Mesendoderm (in vitro differentiated cells): ENCODE results near the gene CLEC19A.

ENCODE experiments used
- DNase-seq: peaks from one replicate; pipeline ENCODE4 v3.0.0; 2013
- H2AK5ac ChIP-seq: 2 replicates; pipeline ENCODE4 v1.6.1; 2013; ENCODE audit warnings: low read length, inconsistent platforms
- H2BK120ac ChIP-seq: 2 replicates; pipeline ENCODE4 v1.6.1; 2013; ENCODE audit warnings: low read depth, mild to moderate bottlenecking, low read length, moderate library complexity, mixed read lengths
- H2BK15ac ChIP-seq: replicated peaks from 2 replicates; pipeline ENCODE4 v1.6.1; 2013; ENCODE audit warnings: low read depth, mild to moderate bottlenecking, moderate library complexity
- H2BK5ac ChIP-seq: 2 replicates; pipeline ENCODE4 v1.6.1; 2013; ENCODE audit warnings: low read length, inconsistent platforms
- H3K18ac ChIP-seq: 2 replicates; pipeline ENCODE4 v1.6.1; 2013; ENCODE audit warnings: mild to moderate bottlenecking, low read length, mixed read lengths
- H3K23ac ChIP-seq: one replicate; pipeline ENCODE4 v1.6.1; 2013; ENCODE audit warnings: low read length
- H3K27ac ChIP-seq: 2 replicates; pipeline ENCODE4 v1.5.1; 2013; ENCODE audit warnings: low read depth, mild to moderate bottlenecking, inconsistent platforms, low read length, moderate library complexity
- H3K27me3 ChIP-seq: 2 replicates; pipeline ENCODE4 v1.6.1; 2013; ENCODE audit warnings: low read length, control low read depth, mild to moderate bottlenecking, inconsistent platforms; ENCODE audit not compliant: insufficient read depth, poor library complexity
- H3K36me3 ChIP-seq: 2 replicates; pipeline ENCODE4 v1.6.1; 2013; ENCODE audit warnings: low read length, inconsistent platforms; ENCODE audit not compliant: control insufficient read depth, insufficient read depth
- H3K4ac ChIP-seq: one replicate; pipeline ENCODE4 v1.6.1; 2013; ENCODE audit warnings: low read depth, mild to moderate bottlenecking, low read length, moderate library complexity
- H3K4me1 ChIP-seq: 2 replicates; pipeline ENCODE4 v1.6.1; 2013; ENCODE audit warnings: low read depth, low read length, inconsistent platforms; ENCODE audit not compliant: control insufficient read depth
- H3K4me2 ChIP-seq: 2 replicates; pipeline ENCODE4 v1.6.1; 2013; ENCODE audit warnings: low read length
- H3K4me3 ChIP-seq: 2 replicates; pipeline ENCODE4 v1.5.1; 2013; ENCODE audit warnings: mild to moderate bottlenecking, low read length
- H3K56ac ChIP-seq: one replicate; pipeline ENCODE4 v1.6.1; 2013; ENCODE audit warnings: low read length
- H3K79me1 ChIP-seq: 2 replicates; pipeline ENCODE4 v1.6.1; 2013; ENCODE audit warnings: low read length, inconsistent platforms
- H3K79me2 ChIP-seq: 2 replicates; pipeline ENCODE4 v1.6.1; 2013; ENCODE audit warnings: mild to moderate bottlenecking, low read length; ENCODE audit not compliant: control insufficient read depth, insufficient read depth
- H3K9ac ChIP-seq: 2 replicates; pipeline ENCODE4 v1.6.1; 2013; ENCODE audit warnings: low read length, inconsistent platforms
- H4K5ac ChIP-seq: one replicate; pipeline ENCODE4 v1.6.1; 2013; ENCODE audit warnings: low read length
- H4K8ac ChIP-seq: one replicate; pipeline ENCODE4 v1.6.1; 2013; ENCODE audit warnings: low read depth, mild to moderate bottlenecking, control low read depth, low read length, moderate library complexity
- WGBS: extraction: QIAGEN DNeasy Blood & Tissue Kit; methylation state at CpG from one replicate; pipeline ENCODE4 v1.1.7; 2013; ENCODE audit warnings: low lambda C conversion rate, missing lambda C conversion rate; ENCODE audit not compliant: insufficient coverage; ENCODE audit errors: extremely low coverage; 5-methylcytosine and 5-hydroxymethylcytosine counted together

Gene CLEC19A

GRCh38 chr16:19287241-19287640 lies 1.7 kb downstream of the CLEC19A start:
- Histone ChIP-seq H2AK5ac (no peak overlapping the region), H3K56ac (no peak overlapping the region), H2BK120ac (no peak overlapping the region), H3K4me3 (no peak overlapping the region), H3K23ac (no peak overlapping the region), H3K79me1 (no peaks in the 10 kb centered on the region), H3K4ac (peak overlapping the region; percentile 11), H3K27me3 (no peaks in the 10 kb centered on the region), H3K27ac (no peak overlapping the region), H3K79me2 (no peaks in the 10 kb centered on the region), H3K4me2 (no peak overlapping the region), H3K9ac (no peak overlapping the region), H4K8ac (no peak overlapping the region), H2BK5ac (no peak overlapping the region), H4K5ac (no peak overlapping the region), H2BK15ac (no peak overlapping the region), H3K18ac (no peak overlapping the region), H3K4me1 (peaks cover 9% of the 10 kb centered on the region), H3K36me3 (no peaks in the 10 kb centered on the region)
- no peak for DNase-seq
- WGBS: no CpG with 5 or more reads among the region's 4 CpGs

DNA sequence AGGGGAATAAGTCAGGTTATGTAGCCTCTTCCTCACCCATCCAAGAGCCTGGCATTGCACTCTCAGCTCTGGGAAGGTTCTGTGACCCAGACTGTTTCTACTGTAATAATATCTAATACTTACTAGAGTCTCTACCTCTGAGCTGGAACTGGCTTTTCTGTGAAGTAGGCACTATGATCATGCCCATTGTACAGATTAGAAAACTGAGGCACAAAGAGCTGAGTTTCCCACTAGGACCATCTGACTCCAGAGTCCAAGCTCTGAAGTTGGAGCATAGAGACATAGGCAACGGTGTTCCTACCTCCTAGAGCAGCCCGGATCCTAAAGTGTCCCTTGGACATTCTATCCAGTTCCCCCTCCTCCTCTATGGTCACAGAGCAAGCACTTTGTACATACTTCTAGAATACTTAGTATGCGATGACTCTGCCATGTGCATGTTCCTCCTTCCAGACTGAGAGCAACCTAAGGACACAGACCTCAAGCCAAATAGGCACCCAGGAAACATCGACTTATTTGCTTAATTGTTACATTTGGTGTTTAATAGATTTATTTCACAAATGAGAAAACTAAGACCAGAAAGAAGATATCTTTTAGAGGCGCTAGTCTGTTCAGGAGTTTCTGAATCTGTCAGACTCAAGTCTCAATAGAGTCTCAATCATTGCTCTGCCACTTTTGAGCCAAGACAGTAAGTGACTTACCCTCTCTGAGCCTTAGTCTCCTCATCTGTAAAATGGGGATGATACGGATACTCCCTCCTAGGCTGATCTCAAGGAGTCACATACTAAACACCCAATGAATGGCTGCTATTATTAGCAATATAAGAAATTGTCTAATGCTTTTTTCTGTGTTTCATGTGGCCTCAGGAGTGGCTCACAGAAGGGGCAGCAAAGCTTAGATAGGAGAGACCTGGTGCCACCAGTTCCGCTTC lies 3.6 kb downstream of the CLEC19A start:
- H3K4ac ChIP-seq: no peak overlapping the region
- H3K79me2 ChIP-seq: no peaks in the 10 kb centered on the region
- H4K5ac ChIP-seq: no peak overlapping the region
- no CpG with 5 or more reads among the region's 7 CpGs for WGBS
- H3K4me2 ChIP-seq: no peak overlapping the region
- no peak overlapping the region for H2BK120ac ChIP-seq
- no peak overlapping the region for H3K9ac ChIP-seq
- peak overlapping the region; percentile 1 for H3K18ac ChIP-seq
- no peak overlapping the region for H3K4me3 ChIP-seq
- H2AK5ac ChIP-seq: no peak overlapping the region
- no peaks in the 10 kb centered on the region for H3K79me1 ChIP-seq
- no peak overlapping the region for H3K23ac ChIP-seq
- no peak overlapping the region for H4K8ac ChIP-seq
- H3K4me1 ChIP-seq: peaks cover 9% of the 10 kb centered on the region
- H3K56ac ChIP-seq: no peak overlapping the region
- DNase-seq: peak; percentile 49
- H3K36me3 ChIP-seq: no peaks in the 10 kb centered on the region
- no peaks in the 10 kb centered on the region for H3K27me3 ChIP-seq
- H3K27ac ChIP-seq: peak overlapping the region; percentile 27
- H2BK5ac ChIP-seq: no peak overlapping the region
- no peak overlapping the region for H2BK15ac ChIP-seq

GRCh38 chr16:19289811-19290485 lies 4.4 kb downstream of the CLEC19A start:
- Histone ChIP-seq H3K56ac (peak overlapping the region; percentile 66), H3K18ac (peak overlapping the region; percentile 1), H2AK5ac (no peak overlapping the region), H2BK120ac (no peak overlapping the region), H3K4me3 (no peak overlapping the region), H3K4me2 (no peak overlapping the region), H3K4me1 (peaks cover 9% of the 10 kb centered on the region), H2BK15ac (no peak overlapping the region), H3K79me1 (no peaks in the 10 kb centered on the region), H3K23ac (no peak overlapping the region), H3K4ac (no peak overlapping the region), H4K8ac (no peak overlapping the region), H4K5ac (no peak overlapping the region), H3K79me2 (no peaks in the 10 kb centered on the region), H3K27ac (peak overlapping the region; percentile 27), H3K36me3 (no peaks in the 10 kb centered on the region), H3K27me3 (no peaks in the 10 kb centered on the region), H3K9ac (no peak overlapping the region), H2BK5ac (no peak overlapping the region)
- WGBS: no CpG with 5 or more reads among the region's 7 CpGs
- DNase-seq: peak; percentile 68

GRCh38 chr16:19290860-19291259 lies 5.3 kb downstream of the CLEC19A start:
- H3K9ac ChIP-seq: no peak overlapping the region

DNA sequence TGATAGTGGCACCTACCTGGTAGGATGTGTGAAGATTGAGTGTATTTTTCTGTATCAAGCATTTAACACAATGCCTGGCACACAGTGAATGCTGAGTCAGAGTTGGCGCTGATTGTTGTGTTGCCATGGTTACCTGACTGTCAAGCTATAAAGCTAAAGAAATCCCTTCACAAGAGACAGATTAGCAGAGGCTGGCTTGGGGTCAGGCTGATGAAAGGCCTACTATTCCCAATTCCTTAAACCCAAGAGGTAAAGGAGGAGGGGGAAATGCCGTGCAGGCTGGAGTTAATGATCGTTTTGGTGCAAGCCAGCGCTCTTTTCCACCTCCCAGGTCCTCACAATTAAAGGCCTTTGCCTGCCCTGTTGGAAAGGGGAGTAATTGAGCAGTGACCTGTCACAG lies 5.9 kb downstream of the CLEC19A start:
- Histone ChIP-seq H2BK15ac (no peak overlapping the region), H3K4me2 (no peak overlapping the region), H3K9ac (no peak overlapping the region), H3K4ac (no peak overlapping the region), H3K79me2 (no peaks in the 10 kb centered on the region), H2BK120ac (no peak overlapping the region), H3K36me3 (no peaks in the 10 kb centered on the region), H3K4me1 (peaks cover 9% of the 10 kb centered on the region), H2BK5ac (no peak overlapping the region), H3K4me3 (no peak overlapping the region), H4K8ac (no peak overlapping the region), H3K27ac (no peak overlapping the region), H3K18ac (no peak overlapping the region), H2AK5ac (no peak overlapping the region), H3K79me1 (no peaks in the 10 kb centered on the region), H3K56ac (no peak overlapping the region), H3K23ac (no peak overlapping the region), H4K5ac (no peak overlapping the region), H3K27me3 (no peaks in the 10 kb centered on the region)
- WGBS: no CpG with 5 or more reads among the region's 4 CpGs
- peak; percentile 94 for DNase-seq

More at GRCh38 chr16:19290860-19291259, 5.3 kb downstream of the CLEC19A start:
- no peak overlapping the region for H3K23ac ChIP-seq
- H4K8ac ChIP-seq: no peak overlapping the region
- H3K36me3 ChIP-seq: no peaks in the 10 kb centered on the region
- no peak for DNase-seq
- no peak overlapping the region for H3K4ac ChIP-seq
- WGBS: no CpG with 5 or more reads among the region's 2 CpGs
- no peak overlapping the region for H2BK15ac ChIP-seq
- H3K56ac ChIP-seq: no peak overlapping the region
- no peaks in the 10 kb centered on the region for H3K79me2 ChIP-seq
- no peaks in the 10 kb centered on the region for H3K79me1 ChIP-seq
- no peak overlapping the region for H3K4me2 ChIP-seq
- no peak overlapping the region for H2BK5ac ChIP-seq
- peaks cover 9% of the 10 kb centered on the region for H3K4me1 ChIP-seq
- no peak overlapping the region for H3K4me3 ChIP-seq
- H2BK120ac ChIP-seq: no peak overlapping the region
- H4K5ac ChIP-seq: no peak overlapping the region
- no peaks in the 10 kb centered on the region for H3K27me3 ChIP-seq
- H3K18ac ChIP-seq: no peak overlapping the region
- no peak overlapping the region for H2AK5ac ChIP-seq
- no peak overlapping the region for H3K27ac ChIP-seq
